ENCODE results near the gene ENAH. TPM values are rescaled to one million over a fixed set of nuclear protein-coding genes. Genes with fewer than 3 reads are reported as not detected.
"Not testable (repeated sequence)": the region's sequence is repeated elsewhere in the genome, so short reads cannot be mapped to it uniquely, and the experiment has no call there.

The ENAH gene
- polyA plus RNA-seq, 1 donor from 2014 or later = 0.04 TPM

DNA sequence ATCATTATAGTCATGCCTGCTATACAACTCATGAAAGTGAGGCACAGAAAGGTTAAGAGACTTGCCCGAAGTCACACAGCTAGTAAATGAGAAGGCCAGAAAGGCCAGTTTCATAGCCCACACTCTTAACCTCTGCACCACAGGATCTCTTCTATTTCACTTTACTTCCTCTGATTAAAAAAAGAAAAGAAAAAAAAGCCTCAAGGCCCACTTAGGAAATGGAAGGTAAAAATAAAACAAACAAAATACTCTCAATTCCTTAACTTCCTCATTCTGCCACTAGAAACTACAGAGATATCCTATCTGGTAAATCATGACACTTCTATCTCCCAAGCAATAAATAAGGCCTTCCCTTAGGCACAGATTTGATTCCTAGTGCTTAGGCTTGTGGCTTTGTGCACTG lies 7.6 kb upstream of the ENAH start:
- Mint-ChIP-seq H3K36me3 (peaks cover 4% of the 10 kb centered on the region), H3K4me1 (peaks cover 22 to 25% (median 22%) of the 10 kb centered on the region in 3 donors), H3K9me3 (no peaks in the 10 kb centered on the region), H3K27ac (peak overlapping the region in 2 of 3 donors; percentile 55 to 80), H3K4me3 (peak overlapping the region in 3 of 4 donors; percentile 20 to 67 (median 53)), H3K27me3 (no peaks in the 10 kb centered on the region)

DNA sequence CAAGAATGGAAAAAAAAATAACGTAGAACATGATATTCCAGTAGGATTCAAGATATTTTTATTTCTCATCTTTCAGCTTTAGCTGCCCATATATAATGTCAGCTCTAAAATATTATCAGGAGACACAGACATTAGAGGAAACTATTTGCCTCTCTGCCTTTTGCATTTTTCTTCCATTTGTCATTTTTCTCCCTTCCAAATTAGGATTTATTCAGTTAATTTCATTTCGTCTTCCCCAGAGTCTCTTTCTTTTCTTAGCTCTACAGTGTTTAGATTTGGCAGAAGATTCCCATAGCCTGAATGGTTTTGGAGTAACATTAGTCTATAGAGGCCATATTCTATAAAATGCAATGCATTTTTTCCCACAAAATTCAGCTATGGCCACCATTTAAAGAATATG lies 5.1 kb upstream of the ENAH start:
- Mint-ChIP-seq H3K4me3 (peak overlapping the region in 1 of 4 donors; percentile 71), H3K9me3 (no peaks in the 10 kb centered on the region), H3K27ac (no peak overlapping the region), H3K4me1 (peaks cover 25 to 27% (median 27%) of the 10 kb centered on the region in 3 donors), H3K36me3 (peaks cover under 1% of the 10 kb centered on the region), H3K27me3 (peaks cover 3% of the 10 kb centered on the region)

DNA sequence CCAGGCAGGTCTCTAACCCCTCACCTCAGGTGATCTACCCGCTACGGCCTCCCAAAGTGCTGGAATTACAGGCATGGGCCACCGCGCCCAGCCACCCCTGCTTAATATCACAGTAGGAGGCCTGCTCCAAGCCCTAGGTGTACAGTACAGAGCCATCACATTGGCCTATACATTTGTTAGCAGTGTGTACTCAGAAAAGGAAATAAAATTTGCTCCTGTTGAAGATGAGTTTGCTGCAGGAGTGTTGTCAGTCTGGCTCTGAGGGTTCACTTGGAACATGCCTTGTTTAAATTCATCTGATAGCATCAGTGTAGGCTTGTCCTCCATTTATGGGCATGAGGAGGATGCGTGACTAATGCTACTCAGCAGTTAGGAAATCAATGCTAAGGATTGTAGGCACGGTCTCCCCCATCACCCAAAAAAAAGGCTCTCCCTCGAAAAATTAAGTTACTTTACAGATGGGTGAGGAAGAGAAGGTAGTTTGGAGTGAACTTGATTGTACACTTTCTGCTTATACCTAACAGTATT lies 4.6 kb upstream of the ENAH start:
- Mint-ChIP-seq H3K4me1 (peaks cover 25 to 27% (median 27%) of the 10 kb centered on the region in 3 donors), H3K9me3 (no peaks in the 10 kb centered on the region), H3K4me3 (peak overlapping the region in 1 of 4 donors; percentile 71), H3K27ac (no peak overlapping the region), H3K27me3 (peaks cover 3% of the 10 kb centered on the region), H3K36me3 (no peaks in the 10 kb centered on the region)

DNA sequence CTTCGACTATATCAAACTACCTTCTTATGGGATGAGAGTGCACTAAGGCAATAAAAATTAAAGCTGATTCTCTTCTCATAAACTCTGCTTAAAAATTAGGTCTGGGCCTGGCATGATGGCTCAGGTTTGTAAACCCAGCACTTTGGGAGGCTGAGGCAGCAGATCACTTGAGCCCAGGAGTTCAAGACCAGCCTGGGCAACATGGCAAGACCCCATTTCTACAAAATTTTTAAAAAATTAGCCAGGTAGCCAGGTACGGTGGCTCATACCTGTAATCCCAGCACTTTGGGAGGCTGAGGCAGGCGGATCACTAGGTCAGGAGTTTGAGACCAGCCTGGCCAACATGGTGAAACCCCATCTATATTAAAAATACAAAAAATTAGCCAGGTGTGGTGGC lies 3.3 kb upstream of the ENAH start:
- peak overlapping the region in 2 of 4 donors; percentile 3 to 64 for H3K4me3 Mint-ChIP-seq
- not testable (repeated sequence) for H3K9me3 Mint-ChIP-seq, H3K27ac Mint-ChIP-seq, H3K27me3 Mint-ChIP-seq, H3K36me3 Mint-ChIP-seq
- peaks cover 27 to 29% (median 29%) of the 10 kb centered on the region in 3 donors for H3K4me1 Mint-ChIP-seq

DNA sequence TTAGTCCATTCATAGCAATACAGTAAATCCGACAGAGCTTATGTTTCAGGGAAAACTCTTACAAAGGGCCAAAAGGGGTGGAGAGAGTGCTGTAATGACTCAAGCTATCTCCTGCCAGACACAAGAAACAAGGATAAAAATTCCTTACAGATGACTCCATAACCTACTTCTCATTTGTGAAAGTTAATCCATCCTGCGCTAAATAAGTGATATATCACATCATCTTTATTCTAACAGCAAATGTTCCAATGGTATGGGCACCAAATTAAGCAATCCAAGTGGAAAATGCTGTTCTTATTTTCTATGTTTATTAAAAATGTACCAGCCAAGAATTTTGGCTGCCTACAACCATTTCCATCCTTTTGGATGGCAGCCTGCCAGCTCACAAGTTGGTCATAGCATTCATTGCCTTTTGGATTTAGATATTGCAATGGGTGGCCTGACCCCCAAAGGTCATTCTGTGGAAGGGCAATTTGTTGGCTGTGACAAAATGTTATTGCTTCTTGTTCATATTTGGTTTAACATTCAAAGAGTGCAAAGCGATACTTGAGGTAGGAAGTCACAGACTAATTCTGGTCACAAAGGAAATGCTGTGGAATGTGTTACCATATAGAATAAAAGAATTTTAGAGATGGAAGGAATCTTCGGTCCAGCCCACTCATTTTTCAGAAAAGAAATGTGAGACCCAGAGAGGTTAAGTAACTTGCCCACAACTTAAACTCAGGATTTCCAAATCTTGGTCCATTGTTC lies 2.8 kb upstream of the ENAH start:
- H3K4me1 Mint-ChIP-seq = peaks cover 23 to 24% (median 24%) of the 10 kb centered on the region in 3 donors
- H3K27me3 Mint-ChIP-seq = peaks cover 8% of the 10 kb centered on the region
- peak overlapping the region in 2 of 4 donors; percentile 1 to 64 for H3K4me3 Mint-ChIP-seq
- no peaks in the 10 kb centered on the region for H3K9me3 Mint-ChIP-seq
- no peak overlapping the region for H3K27ac Mint-ChIP-seq
- no peaks in the 10 kb centered on the region for H3K36me3 Mint-ChIP-seq

DNA sequence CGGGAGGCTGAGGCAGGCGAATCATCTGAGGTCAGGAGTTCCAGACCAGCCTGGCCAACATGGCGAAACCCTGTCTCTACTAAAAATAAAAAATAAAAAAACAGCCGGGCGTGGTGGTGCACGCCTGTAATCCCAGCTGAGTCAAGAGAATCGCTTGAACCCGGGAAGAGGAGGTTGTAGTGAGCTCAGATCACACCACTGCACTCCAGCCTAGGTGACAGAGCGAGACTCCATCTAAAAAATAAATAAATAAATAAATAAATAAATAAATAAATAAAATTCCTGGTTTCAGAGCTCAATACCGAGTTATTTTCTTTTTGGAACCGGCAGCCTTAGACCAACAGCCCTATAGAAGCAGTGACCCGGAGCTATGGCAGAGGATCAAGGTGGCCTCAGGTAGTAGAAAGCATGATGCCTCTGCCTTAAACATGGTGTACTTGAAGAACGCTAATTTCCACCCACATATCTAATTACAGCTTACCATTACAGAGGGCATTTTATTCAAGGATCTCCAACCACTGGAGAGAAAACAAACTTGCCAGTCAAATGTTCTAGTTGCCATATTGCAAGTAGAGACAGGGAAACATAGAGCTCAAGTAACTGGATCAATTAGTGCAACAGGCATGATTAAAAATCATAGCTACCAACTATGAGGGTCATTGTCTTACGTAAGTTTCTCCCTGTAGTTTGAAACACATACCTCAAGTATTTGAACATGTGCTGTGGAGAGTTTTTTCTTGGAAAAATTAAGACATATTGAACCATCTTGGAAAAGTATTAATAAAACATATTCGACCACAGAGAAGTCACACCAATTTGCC lies 2.0 kb upstream of the ENAH start:
- H3K27me3 Mint-ChIP-seq = peaks cover 8% of the 10 kb centered on the region
- no peaks in the 10 kb centered on the region for H3K36me3 Mint-ChIP-seq
- peaks cover 17 to 22% (median 18%) of the 10 kb centered on the region in 3 donors for H3K4me1 Mint-ChIP-seq
- H3K27ac Mint-ChIP-seq = no peak overlapping the region
- peak overlapping the region; percentile 70 to 94 (median 88) for H3K4me3 Mint-ChIP-seq
- H3K9me3 Mint-ChIP-seq = no peaks in the 10 kb centered on the region

DNA sequence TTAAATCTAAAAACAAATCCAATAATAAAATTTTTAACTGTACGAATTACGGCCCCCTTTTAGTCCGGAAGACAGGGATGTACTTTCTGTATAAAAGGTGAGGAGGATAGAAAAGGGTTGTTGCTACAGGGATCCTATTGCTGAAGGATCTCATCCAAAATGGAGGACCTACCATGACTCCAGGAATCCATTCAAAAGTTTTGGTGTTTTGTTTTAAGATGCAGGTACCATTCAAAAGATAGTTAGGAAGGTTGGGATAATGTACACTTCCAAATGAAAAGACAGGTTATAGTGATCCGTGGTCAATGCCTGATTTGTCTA lies 1.3 kb upstream of the ENAH start:
- Mint-ChIP-seq H3K27me3 (peaks cover 8% of the 10 kb centered on the region), H3K4me1 (peaks cover 15 to 23% (median 16%) of the 10 kb centered on the region in 3 donors), H3K27ac (peak overlapping the region in 1 of 3 donors; percentile 23), H3K4me3 (peak overlapping the region; percentile 70 to 94 (median 88)), H3K9me3 (no peaks in the 10 kb centered on the region), H3K36me3 (no peaks in the 10 kb centered on the region)

DNA sequence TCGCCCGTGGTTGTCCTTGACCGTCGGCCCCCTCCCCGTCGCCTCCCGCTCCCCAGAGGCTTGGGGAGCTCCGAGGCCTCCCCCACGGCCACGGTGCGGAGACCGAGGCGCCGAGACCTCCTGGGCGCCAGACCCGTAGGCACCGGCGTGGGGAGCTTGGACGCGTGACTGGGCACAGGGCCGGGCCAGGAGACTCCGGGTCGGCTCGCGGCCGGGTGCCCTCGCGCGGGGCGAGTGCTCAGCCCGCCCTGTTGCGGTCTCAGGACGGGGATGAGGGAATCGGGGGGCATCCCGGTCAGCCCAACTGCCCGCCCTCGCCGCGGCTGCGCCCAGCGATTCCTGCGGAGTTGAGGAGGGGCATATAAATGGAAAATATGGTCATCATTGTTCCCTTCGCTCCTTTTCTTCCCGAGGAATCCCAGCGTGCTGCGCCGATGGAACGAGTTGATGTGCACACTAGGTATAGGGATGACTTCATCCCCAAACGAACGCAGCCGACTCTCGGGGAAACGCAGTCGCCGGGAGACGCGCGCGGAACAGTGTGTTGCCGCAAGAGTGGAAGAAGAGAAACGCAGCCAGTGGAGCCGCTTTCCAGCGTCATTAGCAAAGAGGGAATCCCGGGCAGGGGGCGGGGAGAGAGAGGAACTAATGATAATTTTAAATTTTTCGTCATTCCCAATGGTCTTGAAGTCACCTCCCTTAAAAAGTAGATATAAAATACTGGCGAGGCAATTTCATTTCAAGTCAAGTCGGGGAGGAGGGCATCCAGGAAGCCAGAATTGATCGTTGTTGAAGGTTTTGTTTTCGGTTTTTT lies 747 bp upstream of the ENAH start:
- Mint-ChIP-seq H3K27ac (peak overlapping the region in 2 of 3 donors; percentile 13 to 23), H3K4me1 (peaks cover 14 to 23% (median 15%) of the 10 kb centered on the region in 3 donors), H3K4me3 (peak overlapping the region; percentile 70 to 94 (median 88)), H3K36me3 (no peaks in the 10 kb centered on the region), H3K27me3 (peaks cover 8% of the 10 kb centered on the region), H3K9me3 (no peaks in the 10 kb centered on the region)

DNA sequence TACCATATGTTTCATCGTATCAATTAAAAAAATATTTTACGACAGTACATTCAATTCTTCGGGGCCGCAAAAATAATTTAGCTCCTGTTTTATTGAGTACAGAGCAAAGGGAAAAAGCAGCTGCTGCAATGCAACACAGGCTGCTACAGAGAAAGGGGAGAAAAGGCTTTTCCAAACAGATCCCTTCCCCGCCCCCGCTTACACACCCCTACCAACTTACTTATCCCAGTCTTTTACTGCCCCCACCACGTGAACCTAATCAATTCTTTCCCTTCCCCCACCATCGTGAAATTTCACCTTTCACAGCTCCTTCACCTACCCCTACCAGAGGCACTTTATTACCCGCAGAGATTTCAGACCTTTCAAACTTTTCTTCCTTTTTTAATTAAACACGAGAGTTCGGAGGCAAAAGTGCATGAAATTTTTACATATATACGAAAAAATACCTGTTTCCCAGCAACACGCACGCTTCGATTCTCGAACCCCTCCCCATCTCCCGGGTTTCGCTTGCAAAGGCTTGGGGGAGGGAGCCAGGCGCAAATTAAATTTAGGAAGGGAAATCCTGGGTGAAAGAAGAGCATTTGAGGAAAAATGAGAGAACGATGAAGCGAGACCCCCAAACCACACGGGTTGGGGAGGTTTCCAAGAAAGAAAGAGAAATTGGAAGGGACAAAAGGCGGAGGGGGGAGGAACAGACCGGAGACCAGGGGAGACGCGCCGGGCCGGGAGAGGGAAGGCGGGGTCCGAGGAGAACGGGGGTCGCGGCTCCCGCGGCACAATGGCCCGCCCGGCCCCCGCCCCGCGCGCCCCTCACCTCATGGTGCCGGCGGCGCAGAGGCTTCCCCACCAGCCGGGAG lies 823 bp downstream of the ENAH start:
- no peaks in the 10 kb centered on the region for H3K36me3 Mint-ChIP-seq
- H3K4me3 Mint-ChIP-seq = peak overlapping the region; percentile 73 to 97 (median 90)
- peak overlapping the region in 2 of 3 donors; percentile 39 to 71 for H3K27ac Mint-ChIP-seq
- H3K27me3 Mint-ChIP-seq = peaks cover 8% of the 10 kb centered on the region
- no peaks in the 10 kb centered on the region for H3K9me3 Mint-ChIP-seq
- H3K4me1 Mint-ChIP-seq = peaks cover 11 to 16% (median 15%) of the 10 kb centered on the region in 3 donors

DNA sequence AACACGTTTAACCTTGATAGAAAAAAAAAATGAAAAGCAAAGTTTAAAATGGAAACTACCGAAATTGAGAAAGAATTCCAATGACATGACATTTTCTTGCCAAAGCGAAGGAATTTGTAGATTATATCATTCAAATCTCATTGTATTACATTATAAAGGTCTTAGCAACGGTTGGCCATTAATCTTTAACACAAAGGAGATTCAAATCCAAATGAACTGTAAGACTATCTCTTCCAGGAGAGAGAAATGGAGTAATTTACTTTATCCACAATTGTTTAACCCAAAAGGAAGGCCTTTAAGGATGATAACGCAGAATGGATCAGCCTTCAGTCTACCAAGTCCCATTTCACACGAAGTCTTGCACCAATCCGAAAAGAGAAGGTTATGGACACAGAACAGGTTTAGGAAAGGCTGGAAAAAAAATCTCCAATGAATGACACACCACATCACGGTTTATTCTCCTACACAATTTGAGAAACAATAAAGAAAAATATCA lies 1.5 kb downstream of the ENAH start:
- no peaks in the 10 kb centered on the region for H3K9me3 Mint-ChIP-seq
- peaks cover 8% of the 10 kb centered on the region for H3K27me3 Mint-ChIP-seq
- peak overlapping the region; percentile 73 to 97 (median 90) for H3K4me3 Mint-ChIP-seq
- no peaks in the 10 kb centered on the region for H3K36me3 Mint-ChIP-seq
- peaks cover 11 to 16% (median 15%) of the 10 kb centered on the region in 3 donors for H3K4me1 Mint-ChIP-seq
- no peak overlapping the region for H3K27ac Mint-ChIP-seq

DNA sequence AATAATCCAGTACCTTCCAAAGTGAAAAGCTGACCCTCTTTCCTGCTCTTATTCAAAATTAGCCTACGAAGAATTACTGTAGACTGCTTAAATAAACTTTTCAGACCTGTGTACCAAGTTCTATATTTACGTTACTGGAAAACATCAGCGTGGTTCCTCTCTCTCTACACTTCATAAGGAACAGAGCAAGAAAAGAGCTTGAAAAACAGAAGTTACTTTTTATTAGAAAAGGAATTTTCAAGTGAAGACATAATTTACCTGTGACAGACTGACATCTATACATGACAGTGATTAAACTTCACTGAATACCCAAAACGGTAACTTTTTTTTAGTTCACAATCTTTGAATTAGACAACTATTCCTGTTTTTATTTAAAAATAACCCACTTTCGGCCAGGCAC lies 2.7 kb downstream of the ENAH start:
- peaks cover 11 to 16% (median 13%) of the 10 kb centered on the region in 3 donors for H3K4me1 Mint-ChIP-seq
- H3K27me3 Mint-ChIP-seq = peaks cover 8% of the 10 kb centered on the region
- H3K27ac Mint-ChIP-seq = no peak overlapping the region
- peaks cover 0 to 2% (median 0%) of the 10 kb centered on the region in 3 donors for H3K9me3 Mint-ChIP-seq
- peaks cover 3% of the 10 kb centered on the region for H3K36me3 Mint-ChIP-seq
- peak overlapping the region in 1 of 4 donors; percentile 72 for H3K4me3 Mint-ChIP-seq

DNA sequence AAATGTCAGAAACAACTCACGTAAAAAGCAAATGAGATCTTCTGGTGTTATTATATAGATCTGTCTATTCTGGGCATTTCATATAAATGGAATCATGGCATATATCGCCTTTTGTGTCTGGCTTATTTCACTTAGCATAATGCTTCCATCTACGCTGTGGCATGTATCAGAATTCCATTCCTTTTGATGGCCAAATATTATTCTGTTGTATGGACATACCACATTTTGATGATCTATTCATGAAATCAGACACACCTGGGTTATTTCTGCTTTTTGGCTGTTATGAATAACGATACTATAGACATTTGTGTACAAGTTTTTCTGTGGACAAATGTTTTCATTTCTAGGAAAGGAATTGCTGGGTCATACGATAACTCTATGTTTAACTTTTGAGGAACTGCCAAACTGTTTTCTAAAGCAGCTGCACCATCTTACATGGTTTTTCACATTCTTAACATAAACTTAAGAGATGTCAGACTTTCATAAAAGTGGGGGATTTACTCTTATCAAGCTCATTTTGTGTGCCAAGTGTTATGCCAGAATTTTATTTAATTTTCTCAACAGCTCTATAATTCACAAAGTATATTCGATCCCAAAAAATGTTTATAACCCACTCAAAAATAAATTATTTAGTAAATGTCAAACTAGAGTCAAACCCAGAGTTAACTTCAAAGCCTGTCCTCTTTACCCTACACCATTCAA lies 7.6 kb downstream of the ENAH start:
- no peaks in the 10 kb centered on the region for H3K27me3 Mint-ChIP-seq
- H3K27ac Mint-ChIP-seq = no peak overlapping the region
- H3K4me1 Mint-ChIP-seq = peaks cover 0 to 4% (median 0%) of the 10 kb centered on the region in 3 donors
- H3K9me3 Mint-ChIP-seq = peaks cover 0 to 7% (median 0%) of the 10 kb centered on the region in 3 donors
- no peak overlapping the region for H3K4me3 Mint-ChIP-seq
- peaks cover 4% of the 10 kb centered on the region for H3K36me3 Mint-ChIP-seq

DNA sequence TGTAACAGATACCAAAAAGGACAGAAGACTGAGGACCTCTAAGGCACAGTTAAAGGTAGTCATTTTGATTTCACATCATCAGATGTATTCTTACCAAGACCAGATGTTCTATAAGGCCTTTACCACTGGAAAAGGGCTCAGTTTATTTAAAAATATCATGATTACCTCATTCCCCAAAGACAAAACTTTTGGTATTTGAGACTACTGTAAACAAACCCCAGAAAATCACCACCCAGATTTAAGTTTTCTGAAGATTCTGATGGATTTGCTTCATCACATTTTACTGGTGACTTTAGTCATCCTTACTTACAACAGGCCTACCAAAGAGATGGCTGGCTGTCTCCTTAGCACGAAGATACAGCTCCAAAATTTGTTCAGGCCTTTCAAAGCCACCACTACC lies 8.3 kb downstream of the ENAH start:
- H3K27me3 Mint-ChIP-seq = no peaks in the 10 kb centered on the region
- peaks cover 4% of the 10 kb centered on the region for H3K36me3 Mint-ChIP-seq
- H3K27ac Mint-ChIP-seq = no peak overlapping the region
- H3K4me3 Mint-ChIP-seq = no peak overlapping the region
- peaks cover 0 to 7% (median 0%) of the 10 kb centered on the region in 3 donors for H3K9me3 Mint-ChIP-seq
- H3K4me1 Mint-ChIP-seq = no peaks in the 10 kb centered on the region
